Fibroblast of lung (primary cell): ENCODE data around the gene TRAM2. TPM values are rescaled to one million over a fixed set of nuclear protein-coding genes. Genes with fewer than 3 reads are reported as not detected.

Source experiments
- DNase-seq, 2 donors: peaks; one replicate each; pipeline versions ENCODE4 v3.0.0 to v3.0.0-alpha.2; 2010; ENCODE audit warnings: low read depth in 2 of 2
- H2AFZ ChIP-seq: 2 replicates; pipeline ENCODE4 v1.5.1; 2012; ENCODE audit warnings: low read length, control low read depth, inconsistent platforms
- H3K27ac ChIP-seq: 2 replicates; pipeline ENCODE4 v1.5.1; 2011; ENCODE audit warnings: low read length, control low read depth; ENCODE audit not compliant: insufficient read depth
- H3K27me3 ChIP-seq: 2 replicates; pipeline ENCODE4 v1.5.1; 2011; ENCODE audit warnings: mild to moderate bottlenecking, low read length; ENCODE audit not compliant: control insufficient read depth, insufficient read depth
- H3K36me3 ChIP-seq: 2 replicates; pipeline ENCODE4 v1.5.1; 2011; ENCODE audit warnings: low read length; ENCODE audit not compliant: control insufficient read depth, insufficient read depth
- H3K4me1 ChIP-seq: 2 replicates; pipeline ENCODE4 v1.5.1; 2011; ENCODE audit warnings: low read length; ENCODE audit not compliant: control insufficient read depth, insufficient read depth; ENCODE audit errors: extremely low read depth
- H3K4me2 ChIP-seq: 2 replicates; pipeline ENCODE4 v1.5.1; 2011; ENCODE audit warnings: low read length, control low read depth; ENCODE audit not compliant: insufficient read depth; ENCODE audit errors: extremely low read depth
- H3K4me3 ChIP-seq, 4 experiments: fragments of 200-600 bp in 1 of 4; sonication (generic) in 1 of 4; replicated peaks in 1 of 4; 2 replicates each; pipeline ENCODE4 v1.5.1; 2011 to 2016; ENCODE audit warnings: low read length in 4 of 4, low read depth in 3 of 4, mild to moderate bottlenecking in 3 of 4, control low read depth in 2 of 4, inconsistent platforms in 1 of 4, mixed read lengths in 1 of 4; ENCODE audit not compliant: insufficient read depth in 1 of 4; ENCODE audit errors: control extremely low read depth in 1 of 4
- H3K79me2 ChIP-seq: 2 replicates; pipeline ENCODE4 v1.5.1; 2012; ENCODE audit warnings: mild to moderate bottlenecking, low read length, inconsistent platforms; ENCODE audit not compliant: control insufficient read depth, insufficient read depth
- H3K9ac ChIP-seq: 2 replicates; pipeline ENCODE4 v1.5.1; 2011; ENCODE audit warnings: mild to moderate bottlenecking, low read length, control low read depth; ENCODE audit not compliant: insufficient read depth
- H3K9me3 ChIP-seq: 2 replicates; pipeline ENCODE4 v1.5.1; 2012; ENCODE audit warnings: low read depth, low read length; ENCODE audit not compliant: control insufficient read depth, insufficient read depth
- H4K20me1 ChIP-seq: 2 replicates; pipeline ENCODE4 v1.5.1; 2011; ENCODE audit warnings: low read length; ENCODE audit not compliant: control insufficient read depth, insufficient read depth; ENCODE audit errors: extremely low read depth
- EZH2 ChIP-seq: IDR thresholded peaks from 2 replicates; pipeline ENCODE4 v1.5.1; 2012; ENCODE audit warnings: low read length, control low read depth, mild to moderate bottlenecking; ENCODE audit errors: missing control alignments
- polyA plus RNA-seq, 2 donors: library from polyadenylated mRNA; depleted of rRNA in 1 of 2; stranded (reverse) in 1 of 2; unstranded in 1 of 2; fragments of >200 nt; gene quantifications; 2 replicates each; pipeline ENCODE4 v1.2.1, GENCODE V29; 2011 to 2012; ENCODE audit warnings: missing spikeins in 1 of 2
- total RNA-seq: library from RNA; depleted of rRNA; stranded (reverse); fragments of >200 nt; gene quantifications from 2 replicates; pipeline ENCODE4 v1.2.1, GENCODE V29; 2014
- TF ChIP-seq, protein P1 (sequence below), 2 donors: IDR thresholded peaks in 1 of 2; conservative IDR thresholded peaks in 1 of 2; 1 replicate in 1 of 2; 2 replicates in 1 of 2; pipeline ENCODE4 v1.5.1; 2011 to 2012; ENCODE audit warnings: low read length in 2 of 2, control low read depth in 1 of 2, inconsistent platforms in 1 of 2, low read depth in 1 of 2, mild to moderate bottlenecking in 1 of 2

TRAM2 gene
- total and polyA plus RNA-seq, 2 donors (not counting 1 experiment from before 2014, with no cell fraction given): 131 to 252 TPM

DNA sequence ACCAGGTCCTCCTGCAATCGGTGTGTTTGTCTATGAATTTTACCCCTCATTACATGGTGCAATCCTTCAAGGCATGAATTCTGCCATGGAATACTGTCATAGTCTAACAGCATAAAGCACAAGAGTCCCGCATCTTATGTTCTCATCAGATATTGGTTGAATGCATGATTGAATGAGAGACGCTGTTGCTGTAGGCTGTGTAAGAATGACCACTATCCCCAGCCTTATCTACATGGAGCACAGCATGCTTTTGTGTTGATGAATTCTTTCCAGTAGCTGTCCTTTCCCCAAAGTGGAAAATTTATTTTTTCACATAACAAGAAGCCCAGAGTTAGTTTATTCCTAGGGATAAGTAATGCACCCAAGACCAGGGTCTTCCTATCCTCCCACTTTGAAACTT is 5.6 kb upstream of the TRAM2 start:
- no peak for DNase-seq
- no peak overlapping the region for H2AFZ ChIP-seq
- H3K4me3 ChIP-seq: no peak overlapping the region
- H3K9ac ChIP-seq: no peak overlapping the region
- H3K4me2 ChIP-seq: no peak overlapping the region
- H3K79me2 ChIP-seq: peaks cover 3% of the 10 kb centered on the region
- H3K36me3 ChIP-seq: no peaks in the 10 kb centered on the region
- H3K9me3 ChIP-seq: no peaks in the 10 kb centered on the region
- no peaks in the 10 kb centered on the region for H4K20me1 ChIP-seq
- H3K27ac ChIP-seq: no peak overlapping the region
- TF ChIP-seq, protein P1, sequence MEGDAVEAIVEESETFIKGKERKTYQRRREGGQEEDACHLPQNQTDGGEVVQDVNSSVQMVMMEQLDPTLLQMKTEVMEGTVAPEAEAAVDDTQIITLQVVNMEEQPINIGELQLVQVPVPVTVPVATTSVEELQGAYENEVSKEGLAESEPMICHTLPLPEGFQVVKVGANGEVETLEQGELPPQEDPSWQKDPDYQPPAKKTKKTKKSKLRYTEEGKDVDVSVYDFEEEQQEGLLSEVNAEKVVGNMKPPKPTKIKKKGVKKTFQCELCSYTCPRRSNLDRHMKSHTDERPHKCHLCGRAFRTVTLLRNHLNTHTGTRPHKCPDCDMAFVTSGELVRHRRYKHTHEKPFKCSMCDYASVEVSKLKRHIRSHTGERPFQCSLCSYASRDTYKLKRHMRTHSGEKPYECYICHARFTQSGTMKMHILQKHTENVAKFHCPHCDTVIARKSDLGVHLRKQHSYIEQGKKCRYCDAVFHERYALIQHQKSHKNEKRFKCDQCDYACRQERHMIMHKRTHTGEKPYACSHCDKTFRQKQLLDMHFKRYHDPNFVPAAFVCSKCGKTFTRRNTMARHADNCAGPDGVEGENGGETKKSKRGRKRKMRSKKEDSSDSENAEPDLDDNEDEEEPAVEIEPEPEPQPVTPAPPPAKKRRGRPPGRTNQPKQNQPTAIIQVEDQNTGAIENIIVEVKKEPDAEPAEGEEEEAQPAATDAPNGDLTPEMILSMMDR (conservative IDR thresholded peaks at IDR 0.05 in 1 of 2, IDR thresholded peaks at IDR 0.05 in 1 of 2; ENCODE audit: low read depth in 1 of 2, low read length in 2 of 2): no peak
- no peak for TF ChIP-seq EZH2
- H3K4me1 ChIP-seq: peaks cover 2% of the 10 kb centered on the region
- no peaks in the 10 kb centered on the region for H3K27me3 ChIP-seq

DNA sequence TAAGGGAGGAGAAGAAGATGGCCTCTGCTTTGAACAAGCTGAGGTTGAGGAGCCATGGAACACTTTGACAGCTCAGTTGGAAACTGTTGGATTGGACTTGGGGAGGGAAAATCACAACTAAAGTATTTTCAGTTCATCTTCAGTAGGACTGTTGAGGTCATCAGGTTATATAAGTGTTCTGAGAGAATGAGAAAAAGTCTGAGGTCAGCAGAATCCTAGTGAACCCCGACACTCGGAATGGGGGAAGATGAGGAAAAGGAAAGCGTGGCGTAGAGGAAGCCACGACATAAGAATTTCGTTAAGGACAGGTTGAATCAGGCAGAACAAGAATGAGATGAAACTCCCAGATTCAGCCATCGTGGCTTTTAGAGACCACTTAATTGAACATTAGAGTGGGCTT is 4.0 kb upstream of the TRAM2 start:
- H3K9me3 ChIP-seq: no peaks in the 10 kb centered on the region
- TF ChIP-seq, protein P1 (conservative IDR thresholded peaks at IDR 0.05 in 1 of 2, IDR thresholded peaks at IDR 0.05 in 1 of 2; ENCODE audit: low read depth in 1 of 2, low read length in 2 of 2): no peak
- TF ChIP-seq EZH2: no peak
- no peaks in the 10 kb centered on the region for H4K20me1 ChIP-seq
- no peak for DNase-seq
- peaks cover 12% of the 10 kb centered on the region for H3K79me2 ChIP-seq
- no peaks in the 10 kb centered on the region for H3K27me3 ChIP-seq
- H3K27ac ChIP-seq: no peak overlapping the region
- peaks cover 2% of the 10 kb centered on the region for H3K4me1 ChIP-seq
- no peak overlapping the region for H3K4me3 ChIP-seq
- H3K36me3 ChIP-seq: no peaks in the 10 kb centered on the region
- H3K9ac ChIP-seq: no peak overlapping the region
- no peak overlapping the region for H3K4me2 ChIP-seq
- no peak overlapping the region for H2AFZ ChIP-seq

DNA sequence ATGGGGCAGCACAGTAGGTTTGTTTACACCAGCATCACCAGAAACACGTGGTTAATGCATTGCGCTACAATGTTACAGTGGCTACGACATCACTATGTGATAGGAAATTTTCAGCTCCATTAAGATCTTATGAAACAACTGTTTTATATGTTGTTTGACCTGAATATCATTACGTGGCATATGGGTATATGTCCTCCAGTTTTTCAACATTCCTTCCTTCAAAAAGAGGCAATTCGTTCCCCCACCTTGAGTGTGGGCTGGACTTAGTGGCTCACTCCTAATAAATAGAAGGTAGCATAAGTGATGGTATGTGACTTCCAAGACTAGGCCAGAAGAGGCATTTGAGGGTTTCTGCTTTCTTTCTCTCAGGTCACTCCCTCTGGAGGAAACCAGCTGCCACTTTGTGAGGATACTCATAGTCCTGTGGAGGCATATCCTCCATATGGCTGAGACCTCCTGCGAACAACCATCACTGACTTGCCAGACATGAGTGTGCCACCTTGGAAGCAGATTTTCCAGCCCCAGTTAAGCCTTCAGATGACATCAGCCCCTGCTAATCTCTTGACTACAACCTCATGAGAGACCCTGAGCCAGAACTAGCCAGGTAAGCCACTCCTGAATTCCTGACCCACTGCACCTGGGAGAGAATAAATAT is 2.3 kb upstream of the TRAM2 start:
- H3K36me3 ChIP-seq: no peaks in the 10 kb centered on the region
- peaks cover 30% of the 10 kb centered on the region for H3K79me2 ChIP-seq
- TF ChIP-seq, protein P1 (conservative IDR thresholded peaks at IDR 0.05 in 1 of 2, IDR thresholded peaks at IDR 0.05 in 1 of 2; ENCODE audit: low read depth in 1 of 2, low read length in 2 of 2): no peak
- no peak for TF ChIP-seq EZH2
- no peak overlapping the region for H3K27ac ChIP-seq
- no peak overlapping the region for H3K9ac ChIP-seq
- H3K4me2 ChIP-seq: no peak overlapping the region
- no peak overlapping the region for H3K4me3 ChIP-seq
- H3K4me1 ChIP-seq: peaks cover 3% of the 10 kb centered on the region
- DNase-seq: no peak
- no peaks in the 10 kb centered on the region for H3K9me3 ChIP-seq
- no peaks in the 10 kb centered on the region for H4K20me1 ChIP-seq
- H3K27me3 ChIP-seq: no peaks in the 10 kb centered on the region
- no peak overlapping the region for H2AFZ ChIP-seq
